Measurements from ENCODE around the gene CLDN34.
A peak's percentile ranks its signal among the peaks of the same experiment; 100 is the strongest.

Gene CLDN34

GRCh38 chrX:9992061-9992460 lies 24.9 kb downstream of the CLDN34 start:
- H3K4me3 ChIP-seq (ENCODE audit: low read depth, low read length): no peak overlapping the region
- no peak for TF ChIP-seq CTCF (IDR thresholded peaks at IDR 0.05; ENCODE audit: borderline replicate concordance, insufficient read depth, low read depth, low read length)

DNA sequence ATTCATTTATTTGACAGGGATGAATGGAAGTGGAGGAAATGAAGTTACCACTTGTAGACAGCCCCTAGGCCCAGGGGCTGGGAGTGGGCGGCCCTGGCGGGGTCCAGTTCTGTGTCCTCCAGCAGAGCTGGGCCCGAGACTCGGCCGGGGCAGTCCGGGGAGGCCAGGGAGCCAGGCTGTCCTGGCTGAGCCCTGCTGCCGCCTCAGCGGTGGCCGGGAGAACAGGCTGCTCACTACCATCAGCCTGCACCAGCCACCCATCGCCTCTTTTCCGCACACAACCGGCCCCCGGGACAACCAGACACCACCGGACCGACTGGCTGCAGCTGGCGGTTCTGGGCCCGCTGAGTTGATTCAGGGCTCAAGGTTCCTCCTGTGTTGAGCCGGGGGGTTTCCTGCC lies 25.6 kb downstream of the CLDN34 start:
- H3K4me3 ChIP-seq (ENCODE audit: low read depth, low read length): no peak overlapping the region
- no peak for TF ChIP-seq CTCF (IDR thresholded peaks at IDR 0.05; ENCODE audit: borderline replicate concordance, insufficient read depth, low read depth, low read length)

- no peak overlapping the region for H3K4me3 ChIP-seq (ENCODE audit: low read depth, low read length)
- TF ChIP-seq CTCF (IDR thresholded peaks at IDR 0.05; ENCODE audit: borderline replicate concordance, insufficient read depth, low read depth, low read length): peak; percentile 95
Observed at GRCh38 chrX:9995855-9996339, 28.7 kb downstream of the CLDN34 start.

GRCh38 chrX:9997041-9997440 lies 29.9 kb downstream of the CLDN34 start:
- no peak for TF ChIP-seq CTCF (IDR thresholded peaks at IDR 0.05; ENCODE audit: borderline replicate concordance, insufficient read depth, low read depth, low read length)
- no peak overlapping the region for H3K4me3 ChIP-seq (ENCODE audit: low read depth, low read length)

DNA sequence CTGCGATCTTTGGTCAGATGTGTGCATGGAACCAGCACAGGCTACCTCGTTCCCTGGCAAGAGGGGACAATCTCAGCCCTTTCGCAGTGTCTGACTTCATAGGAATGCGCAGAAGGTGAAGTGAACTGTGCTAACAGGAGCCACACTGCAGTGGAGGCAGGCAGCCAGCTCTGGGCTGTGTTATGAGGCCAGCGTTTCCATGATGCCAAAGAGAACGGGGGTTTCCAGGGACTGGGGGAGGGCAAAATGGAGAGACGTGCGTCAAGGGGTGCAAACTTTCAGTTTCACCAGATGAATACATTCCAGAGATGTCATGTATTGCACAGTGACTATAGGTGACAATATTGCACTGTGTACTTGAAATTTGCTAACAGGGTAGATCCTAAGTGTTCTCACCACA lies 30.4 kb downstream of the CLDN34 start:
- TF ChIP-seq CTCF (IDR thresholded peaks at IDR 0.05; ENCODE audit: borderline replicate concordance, insufficient read depth, low read depth, low read length): no peak
- H3K4me3 ChIP-seq (ENCODE audit: low read depth, low read length): no peak overlapping the region

DNA sequence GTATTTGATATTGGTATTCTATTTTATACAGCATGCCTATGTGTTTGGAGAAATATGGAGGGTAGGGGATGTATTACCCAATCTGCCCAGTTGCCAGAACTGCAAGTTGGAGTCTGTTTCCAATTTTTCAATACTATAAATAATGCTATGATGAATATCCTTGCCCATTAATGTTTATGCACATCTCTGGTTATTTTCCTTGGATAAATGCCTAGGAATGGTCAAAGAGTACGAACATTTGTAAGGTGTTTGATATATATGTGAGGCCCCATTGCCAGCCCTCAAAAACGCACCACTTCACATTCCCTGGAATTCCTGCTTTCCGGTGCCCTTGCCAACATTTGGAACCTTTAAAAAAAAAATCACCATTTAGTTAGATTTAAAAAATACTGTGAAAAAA lies 34.3 kb downstream of the CLDN34 start:
- no peak overlapping the region for H3K4me3 ChIP-seq (ENCODE audit: low read depth, low read length)
- TF ChIP-seq CTCF (IDR thresholded peaks at IDR 0.05; ENCODE audit: borderline replicate concordance, insufficient read depth, low read depth, low read length): no peak

DNA sequence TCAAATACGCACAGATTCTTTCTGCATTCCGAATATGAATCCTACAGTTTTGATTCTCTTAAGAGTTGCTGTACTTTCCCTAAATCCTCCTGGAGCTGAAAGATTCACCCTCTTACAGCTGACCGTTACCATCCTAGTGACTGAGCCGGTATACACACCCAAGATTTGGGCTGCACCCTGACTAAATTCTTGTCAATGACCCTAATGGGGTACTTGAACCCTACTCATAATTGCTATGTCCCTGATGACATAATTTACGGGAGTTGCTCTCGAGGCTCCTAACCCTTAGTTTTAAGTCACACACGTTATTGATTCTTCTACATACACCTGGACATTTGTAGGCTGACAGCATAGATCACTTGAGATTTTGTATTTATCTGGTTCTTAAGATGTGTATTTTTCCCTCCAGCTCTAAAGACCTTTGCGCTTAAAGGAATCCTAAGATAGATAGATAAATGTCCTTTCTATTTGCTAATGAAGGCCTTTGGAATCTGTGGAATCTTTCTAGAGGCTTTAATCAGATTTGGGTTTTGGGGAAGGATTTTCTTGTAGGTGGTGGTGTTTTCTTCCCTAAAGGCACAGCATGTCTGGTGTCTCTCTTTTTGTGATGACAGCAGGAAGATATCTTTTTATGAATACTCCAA lies 37.8 kb downstream of the CLDN34 start:
- no peak overlapping the region for H3K4me3 ChIP-seq (ENCODE audit: low read depth, low read length)
- TF ChIP-seq CTCF (IDR thresholded peaks at IDR 0.05; ENCODE audit: borderline replicate concordance, insufficient read depth, low read depth, low read length): no peak
